Mesenchymal stem cell (in vitro differentiated cells and primary cell): ENCODE results near the gene PRKG1.

ENCODE experiments used
- DNase-seq: peaks from one replicate; pipeline ENCODE4 v3.0.0-alpha.2; 2013
- H2AFZ ChIP-seq: one replicate; pipeline ENCODE4 v1.6.1; 2013; ENCODE audit warnings: low read depth, mild to moderate bottlenecking, control low read depth, inconsistent platforms, low read length, moderate library complexity
- H2AK5ac ChIP-seq: 2 replicates; pipeline ENCODE4 v1.6.1; 2013; ENCODE audit warnings: low read length, moderate library complexity, mild to moderate bottlenecking, inconsistent platforms; ENCODE audit not compliant: severe bottlenecking
- H2BK120ac ChIP-seq: one replicate; pipeline ENCODE4 v1.6.1; 2013; ENCODE audit warnings: low read depth, mild to moderate bottlenecking, inconsistent platforms, low read length, moderate library complexity
- H2BK12ac ChIP-seq, 2 experiments: one replicate each; pipeline ENCODE4 v1.6.1; 2013; ENCODE audit warnings: inconsistent platforms in 2 of 2, low read length in 2 of 2, mild to moderate bottlenecking in 2 of 2, moderate library complexity in 2 of 2, control low read depth in 1 of 2
- H2BK15ac ChIP-seq: one replicate; pipeline ENCODE4 v1.6.1; 2013; ENCODE audit warnings: mild to moderate bottlenecking, low read depth, inconsistent platforms; ENCODE audit not compliant: poor library complexity, severe bottlenecking
- H2BK5ac ChIP-seq: 2 replicates; pipeline ENCODE4 v1.6.1; 2013; ENCODE audit warnings: low read depth, mild to moderate bottlenecking, low read length, control low read depth, inconsistent platforms; ENCODE audit not compliant: poor library complexity, severe bottlenecking
- H3K14ac ChIP-seq, 2 experiments: one replicate each; pipeline ENCODE4 v1.6.1; 2013; ENCODE audit warnings: inconsistent platforms in 2 of 2, low read length in 2 of 2, control low read depth in 1 of 2, mild to moderate bottlenecking in 1 of 2, moderate library complexity in 1 of 2
- H3K18ac ChIP-seq, 2 experiments: one replicate each; pipeline ENCODE4 v1.6.1; 2013; ENCODE audit warnings: inconsistent platforms in 2 of 2, low read length in 2 of 2, control low read depth in 1 of 2, low read depth in 1 of 2, mild to moderate bottlenecking in 1 of 2
- H3K23ac ChIP-seq, 2 experiments: one replicate each; pipeline ENCODE4 v1.6.1; 2013; ENCODE audit warnings: inconsistent platforms in 2 of 2, low read length in 2 of 2, mild to moderate bottlenecking in 2 of 2, moderate library complexity in 2 of 2, control low read depth in 1 of 2
- H3K27ac ChIP-seq: 2 replicates; pipeline ENCODE4 v1.5.1; 2013; ENCODE audit warnings: mild to moderate bottlenecking, moderate library complexity, low read length, control low read depth, inconsistent platforms; ENCODE audit not compliant: poor library complexity, severe bottlenecking
- H3K27me3 ChIP-seq, 2 experiments: 2 replicates each; pipeline versions ENCODE4 v1.6.1 to v1.7.0; 2013; ENCODE audit warnings: low read length in 2 of 2, mild to moderate bottlenecking in 2 of 2, moderate library complexity in 2 of 2, control low read depth in 1 of 2, inconsistent platforms in 1 of 2; ENCODE audit not compliant: control insufficient read depth in 1 of 2, insufficient read depth in 1 of 2
- H3K36me3 ChIP-seq, 2 experiments: 2 replicates each; pipeline versions ENCODE4 v1.6.1 to v1.7.0; 2013; ENCODE audit warnings: low read length in 2 of 2, control low read depth in 1 of 2, inconsistent platforms in 1 of 2, low read depth in 1 of 2, mild to moderate bottlenecking in 1 of 2; ENCODE audit not compliant: insufficient read depth in 2 of 2, control insufficient read depth in 1 of 2
- H3K4ac ChIP-seq, 2 experiments: one replicate each; pipeline ENCODE4 v1.6.1; 2013; ENCODE audit warnings: inconsistent platforms in 2 of 2, low read length in 2 of 2, mild to moderate bottlenecking in 2 of 2, moderate library complexity in 2 of 2, control low read depth in 1 of 2, low read depth in 1 of 2
- H3K4me1 ChIP-seq: 2 replicates; pipeline ENCODE4 v1.6.1; 2013; ENCODE audit warnings: low read depth, low read length, control low read depth; ENCODE audit not compliant: control insufficient read depth, insufficient read depth
- H3K4me2 ChIP-seq: 2 replicates; pipeline ENCODE4 v1.6.1; 2013; ENCODE audit warnings: low read length, mild to moderate bottlenecking, inconsistent platforms; ENCODE audit not compliant: poor library complexity, severe bottlenecking
- H3K4me3 ChIP-seq, 2 experiments: 2 replicates each; pipeline versions ENCODE4 v1.5.1 to v1.7.0; 2013; ENCODE audit warnings: low read length in 2 of 2, mild to moderate bottlenecking in 2 of 2, control low read depth in 1 of 2, low read depth in 1 of 2; ENCODE audit not compliant: insufficient read depth in 1 of 2
- H3K79me1 ChIP-seq: replicated peaks from 2 replicates; pipeline ENCODE4 v1.6.1; 2013; ENCODE audit warnings: mild to moderate bottlenecking, control low read depth, low read length, inconsistent platforms; ENCODE audit not compliant: poor library complexity, severe bottlenecking
- H3K9ac ChIP-seq: 2 replicates; pipeline ENCODE4 v1.7.0; 2013; ENCODE audit warnings: mild to moderate bottlenecking, low read length, moderate library complexity
- H3K9me3 ChIP-seq: 2 replicates; pipeline ENCODE4 v1.7.0; 2013; ENCODE audit warnings: mild to moderate bottlenecking, low read length; ENCODE audit not compliant: control insufficient read depth
- H4K8ac ChIP-seq: one replicate; pipeline ENCODE4 v1.6.1; 2013; ENCODE audit warnings: inconsistent platforms, mild to moderate bottlenecking, low read length, moderate library complexity
- H4K91ac ChIP-seq: one replicate; pipeline ENCODE4 v1.6.1; 2013; ENCODE audit warnings: mild to moderate bottlenecking, low read length, inconsistent platforms
- WGBS: methylation state at CpG from one replicate; pipeline ENCODE4 v1.1.7; 2013; ENCODE audit warnings: mixed read lengths; 5-methylcytosine and 5-hydroxymethylcytosine counted together

PRKG1 gene

DNA sequence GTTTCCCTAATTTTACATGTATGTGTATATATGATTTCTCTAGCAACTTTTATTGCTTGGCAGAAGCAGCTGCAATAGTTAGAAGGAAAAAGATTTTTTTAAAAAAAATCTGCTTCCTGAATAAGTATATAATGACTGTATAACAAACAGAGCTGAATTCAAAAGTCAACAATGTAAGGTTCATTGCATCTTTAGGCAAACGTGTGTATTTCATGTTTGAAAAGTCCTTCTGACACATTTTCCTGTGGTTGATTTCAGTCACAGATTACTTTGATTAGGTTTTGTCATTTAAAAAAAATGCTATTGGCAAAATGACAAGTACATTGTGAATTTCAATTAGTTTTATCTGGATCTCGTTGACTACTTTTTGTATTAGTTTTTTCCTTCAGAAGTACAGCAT is 394.1 kb downstream of the PRKG1 start:
- no peak overlapping the region for H4K8ac ChIP-seq
- DNase-seq = no peak
- H3K4me3 ChIP-seq = no peak overlapping the region
- H3K9ac ChIP-seq = no peak overlapping the region
- WGBS = 71% methylated on average over 1 of the region's 2 CpGs
- no peaks in the 10 kb centered on the region for H3K9me3 ChIP-seq
- no peak overlapping the region for H3K14ac ChIP-seq
- H3K27ac ChIP-seq = no peak overlapping the region
- H2AFZ ChIP-seq = no peak overlapping the region
- H2BK120ac ChIP-seq = no peak overlapping the region
- no peak overlapping the region for H3K18ac ChIP-seq
- H3K4me2 ChIP-seq = no peak overlapping the region
- no peak overlapping the region for H2BK5ac ChIP-seq
- no peak overlapping the region for H3K23ac ChIP-seq
- no peaks in the 10 kb centered on the region for H3K36me3 ChIP-seq
- H2BK12ac ChIP-seq = no peak overlapping the region
- H3K4me1 ChIP-seq = no peaks in the 10 kb centered on the region
- no peak overlapping the region for H3K4ac ChIP-seq
- no peak overlapping the region for H2AK5ac ChIP-seq
- H3K79me1 ChIP-seq = no peaks in the 10 kb centered on the region
- H3K27me3 ChIP-seq = no peaks in the 10 kb centered on the region
- no peak overlapping the region for H2BK15ac ChIP-seq
- no peak overlapping the region for H4K91ac ChIP-seq

DNA sequence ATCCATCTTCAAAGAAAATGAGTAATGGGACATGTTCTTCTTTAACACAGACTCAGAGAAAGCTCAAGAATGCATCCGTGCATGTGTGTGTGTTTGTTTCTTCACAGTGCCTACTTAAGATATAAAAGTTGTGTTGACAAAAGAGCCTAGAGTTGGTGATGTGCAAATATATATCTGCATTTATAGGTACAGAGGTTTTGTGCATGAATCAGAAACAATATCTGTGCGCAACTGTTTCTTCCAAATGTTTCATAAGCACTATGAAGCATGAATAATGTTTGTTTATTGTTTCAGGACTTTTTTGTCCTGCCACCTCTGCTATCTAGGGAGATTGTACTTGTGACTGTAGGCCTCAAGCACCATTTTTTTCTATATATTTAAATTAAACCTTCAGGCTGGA is 395.4 kb downstream of the PRKG1 start:
- WGBS = 91% methylated on average over 2 of the region's 2 CpGs
- no peak overlapping the region for H4K8ac ChIP-seq
- H3K18ac ChIP-seq = no peak overlapping the region
- no peak overlapping the region for H3K14ac ChIP-seq
- no peak overlapping the region for H3K9ac ChIP-seq
- no peaks in the 10 kb centered on the region for H3K9me3 ChIP-seq
- H3K4me1 ChIP-seq = no peaks in the 10 kb centered on the region
- H3K4me3 ChIP-seq = no peak overlapping the region
- no peak overlapping the region for H2BK12ac ChIP-seq
- no peak overlapping the region for H2BK120ac ChIP-seq
- no peak overlapping the region for H2BK15ac ChIP-seq
- no peak overlapping the region for H3K4ac ChIP-seq
- H3K4me2 ChIP-seq = no peak overlapping the region
- no peak overlapping the region for H2AFZ ChIP-seq
- H2BK5ac ChIP-seq = no peak overlapping the region
- H4K91ac ChIP-seq = no peak overlapping the region
- H3K23ac ChIP-seq = no peak overlapping the region
- no peak for DNase-seq
- no peak overlapping the region for H3K27ac ChIP-seq
- no peaks in the 10 kb centered on the region for H3K79me1 ChIP-seq
- H3K27me3 ChIP-seq = no peaks in the 10 kb centered on the region
- H2AK5ac ChIP-seq = no peak overlapping the region
- no peaks in the 10 kb centered on the region for H3K36me3 ChIP-seq

DNA sequence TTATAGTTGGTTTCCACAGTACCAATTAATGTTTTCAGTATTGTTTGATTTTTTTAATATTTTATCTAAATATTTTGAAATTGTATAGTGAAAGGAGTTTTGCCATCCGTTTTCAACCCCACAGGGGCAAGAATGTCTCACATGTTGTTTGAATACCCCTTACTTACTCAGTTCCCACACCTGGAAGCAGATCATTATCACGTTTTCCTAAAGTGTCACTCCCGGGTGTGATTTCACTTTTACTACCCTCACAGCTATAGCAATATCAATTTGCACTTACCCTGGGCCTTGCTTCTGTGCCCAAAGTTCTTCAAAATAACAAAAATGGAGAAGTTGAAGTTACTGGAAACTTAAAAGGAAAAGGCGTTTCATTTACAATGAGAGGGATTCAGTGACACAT is 397.0 kb downstream of the PRKG1 start:
- H2BK12ac ChIP-seq = no peak overlapping the region
- no peaks in the 10 kb centered on the region for H3K4me1 ChIP-seq
- H3K27me3 ChIP-seq = no peaks in the 10 kb centered on the region
- H3K4me2 ChIP-seq = no peak overlapping the region
- H3K18ac ChIP-seq = no peak overlapping the region
- no peak overlapping the region for H2AK5ac ChIP-seq
- 34% methylated on average over 4 of the region's 4 CpGs for WGBS
- no peak overlapping the region for H3K9ac ChIP-seq
- no peak for DNase-seq
- no peak overlapping the region for H3K27ac ChIP-seq
- H3K9me3 ChIP-seq = no peaks in the 10 kb centered on the region
- H2BK15ac ChIP-seq = no peak overlapping the region
- no peak overlapping the region for H2AFZ ChIP-seq
- H3K36me3 ChIP-seq = no peaks in the 10 kb centered on the region
- H2BK120ac ChIP-seq = no peak overlapping the region
- no peak overlapping the region for H3K14ac ChIP-seq
- H3K23ac ChIP-seq = no peak overlapping the region
- no peak overlapping the region for H4K91ac ChIP-seq
- H3K4ac ChIP-seq = no peak overlapping the region
- no peak overlapping the region for H4K8ac ChIP-seq
- no peak overlapping the region for H3K4me3 ChIP-seq
- H2BK5ac ChIP-seq = no peak overlapping the region
- H3K79me1 ChIP-seq = no peaks in the 10 kb centered on the region

DNA sequence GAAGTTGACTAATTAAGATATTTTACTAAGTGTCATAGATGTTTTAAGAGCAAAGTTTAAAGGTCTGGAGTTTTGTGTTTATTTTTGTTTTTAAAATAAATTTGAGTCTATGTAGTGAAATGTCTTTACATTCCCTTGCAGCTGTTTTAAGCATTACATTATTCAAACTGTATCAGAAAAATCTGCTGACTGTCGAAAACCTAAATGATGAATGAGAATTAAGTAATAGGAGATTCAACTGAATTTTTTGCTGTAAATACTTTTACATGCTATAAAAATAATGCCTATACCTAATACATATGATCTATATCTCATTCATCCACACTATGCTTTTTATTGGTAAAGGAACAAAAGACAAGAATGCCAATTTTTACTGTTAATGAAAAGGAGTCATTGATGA is 397.9 kb downstream of the PRKG1 start:
- no peak overlapping the region for H4K91ac ChIP-seq
- no peaks in the 10 kb centered on the region for H3K79me1 ChIP-seq
- H2BK5ac ChIP-seq = no peak overlapping the region
- no peaks in the 10 kb centered on the region for H3K36me3 ChIP-seq
- H3K4me3 ChIP-seq = no peak overlapping the region
- no peak overlapping the region for H3K18ac ChIP-seq
- no peaks in the 10 kb centered on the region for H3K9me3 ChIP-seq
- no peak overlapping the region for H2AFZ ChIP-seq
- H2BK15ac ChIP-seq = no peak overlapping the region
- no peak overlapping the region for H3K14ac ChIP-seq
- no peak for DNase-seq
- H2AK5ac ChIP-seq = no peak overlapping the region
- no peak overlapping the region for H4K8ac ChIP-seq
- no peak overlapping the region for H2BK120ac ChIP-seq
- no peaks in the 10 kb centered on the region for H3K27me3 ChIP-seq
- no peak overlapping the region for H3K27ac ChIP-seq
- no peak overlapping the region for H3K4ac ChIP-seq
- H3K9ac ChIP-seq = no peak overlapping the region
- no peak overlapping the region for H3K4me2 ChIP-seq
- H3K23ac ChIP-seq = no peak overlapping the region
- no CpG with 5 or more reads among the region's 1 CpG for WGBS
- H2BK12ac ChIP-seq = no peak overlapping the region
- H3K4me1 ChIP-seq = no peaks in the 10 kb centered on the region
